ENCODE data around the gene NEK4. TPM values are rescaled to one million over a fixed set of nuclear protein-coding genes. Genes with fewer than 3 reads are reported as not detected.

The NEK4 gene
- total RNA-seq (2013; cell fraction: nucleolus; rRNA removed), result 41.1 and 42.4 TPM in 2 replicates
- total RNA-seq (2014; rRNA removed), result 23.5 and 29.1 TPM in 2 replicates
- total RNA-seq (2014; rRNA removed; fragmentation: Illumina TruSeq; extraction: Trizol), result 24.4 and 24.8 TPM in 2 replicates
- total RNA-seq (2021), result 22.7 and 22.9 TPM in 2 replicates
- polyA plus RNA-seq (2011; ENCODE audit: low read depth), result 4.0 TPM
- 17.2 TPM in 2 replicates for polyA plus RNA-seq (2011; rRNA removed)
- polyA plus RNA-seq (2011; cell fraction: cytosol; rRNA removed), result 11.1 and 11.5 TPM in 2 replicates
- 9.8 and 10.6 TPM in 2 replicates for polyA plus RNA-seq (2011; cell fraction: nucleus; rRNA removed)
- 6.5 and 7.4 TPM in 2 replicates for polyA plus RNA-seq (2012)
- 15.9 and 19.1 TPM in 2 replicates for polyA plus RNA-seq (2014; fragmentation: Illumina TruSeq; extraction: Trizol)
- 1 to 10 TPM; 7.0 to 8.8 TPM for polyA plus RNA-seq (2014; fragmentation: Nextera tagmentation; extraction: Ambion mirVana)
- polyA plus RNA-seq (2014; rRNA removed), result 11.4 and 12.5 TPM in 2 replicates
- 10 to 100 TPM; 15.1 to 15.6 TPM for polyA plus RNA-seq (2016; fragmentation: Nextera tagmentation; extraction: Ambion mirVana)
- polyA minus RNA-seq (2011; rRNA and poly(A)+ RNA removed), result 18.1 and 26.6 TPM in 2 replicates
- polyA minus RNA-seq (2011; cell fraction: cytosol; rRNA and poly(A)+ RNA removed), result 8.8 and 12.8 TPM in 2 replicates
- 9.9 and 12.1 TPM in 2 replicates for polyA minus RNA-seq (2011; cell fraction: nucleus; rRNA and poly(A)+ RNA removed)
- Bru-seq, nascent RNA, result percentile 58 among the genes with signal in this experiment
- BruChase-seq, experiment 1, labeled RNA remaining after a 6-hour chase, result percentile 75 among the genes with signal in this experiment
- BruChase-seq, experiment 2, labeled RNA remaining after a 2-hour chase, result percentile 70 among the genes with signal in this experiment
- long read RNA-seq, experiment 1, full-length matches to known transcripts, result 6 of 11 reads
- long read RNA-seq, experiment 1, partial matches to known transcripts, result 1 of 11 reads
- long read RNA-seq, experiment 1, other reads (novel, unspliced or antisense), result 4 of 11 reads
- long read RNA-seq, experiment 2, full-length matches to known transcripts, result 2 of 13 reads
- long read RNA-seq, experiment 2, partial matches to known transcripts, result 6 of 13 reads
- long read RNA-seq, experiment 2, other reads (novel, unspliced or antisense), result 5 of 13 reads

GRCh38 chr3:52770496-52771333 lies at the start of gene NEK4:
NEK4 (minus strand) TSS chr3:52770940; CDS start chr3:52770746, 194 bp downstream.
- POLR2A ChIA-PET, result interaction anchor here (0.6 to 1.5 kb wide), 8 partner anchors 9 to 239 kb away, joined by 3 to 15 read pairs (median 3); no protein-coding TSS in a partner anchor
- in situ Hi-C loops (cut with MboI) (no loop called here), intact Hi-C loops (cut with micrococcal nuclease; ENCODE audit: unreplicated experiment) (loop anchor here (2.0 kb wide), 1 partner anchor 64 kb away; the partner anchor contains the start of gene SPCS1)
- H3K9ac ChIP-seq (ENCODE audit: control insufficient read depth, insufficient read depth, low read length), result peak within 1 kb of the TSS; percentile 78
- SMC1A ChIA-PET (ENCODE audit: uncharacterized antibody, unreplicated experiment), result interaction anchor here (0.9 kb wide), 2 partner anchors 9 to 28 kb away, joined by 3 read pairs; no protein-coding TSS in a partner anchor
- peak within 1 kb of the TSS; percentile 83 for H3K27ac ChIP-seq (ENCODE audit: control insufficient read depth, insufficient read depth)
- no TSS peak for BruUV-seq (replicated peaks)
- H3K27me3 ChIP-seq (replicated peaks in 1 of 2; ENCODE audit: control insufficient read depth in 2 of 2, insufficient read depth in 2 of 2, low read length in 1 of 2), result no peaks in the 10 kb centered on the region
- 1% methylated on average over 57 of the region's 67 CpGs for WGBS (ENCODE audit: insufficient coverage, insufficient replicate concordance, low lambda C conversion rate, missing lambda C conversion rate)
- RAD21 ChIA-PET (ENCODE audit: unreplicated experiment), result interaction anchor here (1.3 to 1.9 kb wide), 3 partner anchors 9 to 303 kb away, joined by 3 to 8 read pairs (median 4); partner anchors contain the start of genes GLT8D1 and SPCS1
- peaks cover 9% of the 10 kb centered on the region for H3K79me2 ChIP-seq (ENCODE audit: control insufficient read depth, insufficient read depth, low read length)
- H3K4me2 ChIP-seq (ENCODE audit: control insufficient read depth, insufficient read depth), result peak within 1 kb of the TSS; percentile 93
- H3K4me1 ChIP-seq (ENCODE audit: control insufficient read depth, insufficient read depth, low read length), result peaks cover 4% of the 10 kb centered on the region
- H2AFZ ChIP-seq (ENCODE audit: control insufficient read depth, low read depth, low read length), result peak within 1 kb of the TSS; percentile 86
- H3K9me3 ChIP-seq (replicated peaks; ENCODE audit: control insufficient read depth, insufficient read depth, low read length), result no peaks in the 10 kb centered on the region
- DNase-seq (ENCODE audit: low read depth, low spot score) (peak; percentile 73), FAIRE-seq (peak; percentile 98), ATAC-seq (peak; percentile 99)
- H3K36me3 ChIP-seq (ENCODE audit: control insufficient read depth in 2 of 2, insufficient read depth in 2 of 2, low read length in 1 of 2), result no peaks in the 10 kb centered on the region
- CTCF ChIA-PET, result interaction anchor here (0.5 to 1.0 kb wide), 2 partner anchors 12 to 359 kb away, joined by 3 read pairs; no protein-coding TSS in a partner anchor
- peak within 1 kb of the TSS; percentile 73 for H3K4me3 ChIP-seq
- no peaks in the 10 kb centered on the region for H4K20me1 ChIP-seq (ENCODE audit: control insufficient read depth, insufficient read depth)
- peak in 1 of 2 experiments; percentile 65; a peak in 1 of 3 replicates for TF ChIP-seq EGR1 (IDR thresholded peaks at IDR 0.05; ENCODE audit: borderline replicate concordance in 1 of 2, low read depth in 2 of 2, low read length in 2 of 2)
- peak; percentile 50; the same call in 1 of the 2 replicates for TF ChIP-seq TARDBP (IDR thresholded peaks at IDR 0.05; ENCODE audit: borderline replicate concordance)
- no peak for TF ChIP-seq FOS (IDR thresholded peaks at IDR 0.05; ENCODE audit: borderline replicate concordance, extremely low read depth, insufficient read length)
- no peak for TF ChIP-seq CEBPZ (IDR thresholded peaks at IDR 0.05; ENCODE audit: low read depth, low read length)
- peak; percentile 68 for TF ChIP-seq SMARCA5 (IDR thresholded peaks at IDR 0.05)
- TF ChIP-seq FOXM1 (IDR thresholded peaks at IDR 0.05; ENCODE audit: low read depth, low read length), result 0 out of 2 replicates have a peak, but pooled peaks have one; percentile 28
- TF ChIP-seq NR2F1 (conservative IDR thresholded peaks at IDR 0.05), result 0 out of 2 replicates have a peak, but pooled peaks have one; percentile 23
- TF ChIP-seq BACH1 (IDR thresholded peaks at IDR 0.05; ENCODE audit: borderline replicate concordance), result 0 out of 2 replicates have a peak, but pooled peaks have one; percentile 11
- TF ChIP-seq BCL11A (IDR thresholded peaks at IDR 0.05; ENCODE audit: low read depth, low read length), result no peak
- TF ChIP-seq NFYB (IDR thresholded peaks at IDR 0.05; ENCODE audit: insufficient read depth, low read depth, low read length), result no peak
- no peak for TF ChIP-seq PKNOX1 (IDR thresholded peaks at IDR 0.05)
- no peak for TF ChIP-seq MEF2B (IDR thresholded peaks at IDR 0.05; ENCODE audit: partially characterized antibody, poor library complexity, severe bottlenecking)
- TF ChIP-seq TBL1XR1 (IDR thresholded peaks at IDR 0.05; ENCODE audit: low read depth, low read length), result 0 out of 2 replicates have a peak, but pooled peaks have one; percentile 17
- no peak for TF ChIP-seq CHD4 (IDR thresholded peaks at IDR 0.05)

Measured in GM12878 (cell line).